Endothelial cell of umbilical vein (primary cell): ENCODE data around the gene SEC22B.
"Not testable (repeated sequence)": the region's sequence is repeated elsewhere in the genome, so short reads cannot be mapped to it uniquely, and the experiment has no call there.

Source experiments
- CTCF ChIP-seq, 2 donors: IDR thresholded peaks; 1 replicate in 1 of 2; 2 replicates in 1 of 2; pipeline ENCODE4 v1.5.1; 2011; ENCODE audit warnings: low read length in 2 of 2, mild to moderate bottlenecking in 2 of 2, moderate library complexity in 2 of 2, control low read depth in 1 of 2, inconsistent platforms in 1 of 2, low read depth in 1 of 2; ENCODE audit not compliant: insufficient read depth in 1 of 2; ENCODE audit errors: extremely low read depth in 1 of 2
- EZH2 ChIP-seq: IDR thresholded peaks from 2 replicates; pipeline ENCODE4 v1.6.1; 2012; ENCODE audit warnings: borderline replicate concordance, low read depth, mild to moderate bottlenecking, moderate library complexity, low read length, inconsistent platforms; ENCODE audit not compliant: severe bottlenecking
- FOS ChIP-seq: IDR thresholded peaks from 2 replicates; pipeline ENCODE4 v1.6.1; 2011; ENCODE audit warnings: mild to moderate bottlenecking, low read length, moderate library complexity, borderline replicate concordance; ENCODE audit not compliant: insufficient read depth
- JUN ChIP-seq: IDR thresholded peaks from 2 replicates; pipeline ENCODE4 v1.6.1; 2011; ENCODE audit warnings: borderline replicate concordance, low read depth; ENCODE audit not compliant: insufficient read length, insufficient read depth
- MAX ChIP-seq: IDR thresholded peaks from 2 replicates; pipeline ENCODE4 v1.6.1; 2011; ENCODE audit not compliant: insufficient read depth, insufficient read length
- POLR2A ChIP-seq: IDR thresholded peaks from 2 replicates; pipeline ENCODE4 v1.6.1; 2012; ENCODE audit warnings: low read depth, mild to moderate bottlenecking, control low read depth, low read length
- POLR2AphosphoS5 ChIP-seq: IDR thresholded peaks from 2 replicates; pipeline ENCODE4 v1.6.1; 2012; ENCODE audit warnings: low read depth, mild to moderate bottlenecking, control low read depth, low read length, moderate library complexity; ENCODE audit not compliant: insufficient read depth

DNA sequence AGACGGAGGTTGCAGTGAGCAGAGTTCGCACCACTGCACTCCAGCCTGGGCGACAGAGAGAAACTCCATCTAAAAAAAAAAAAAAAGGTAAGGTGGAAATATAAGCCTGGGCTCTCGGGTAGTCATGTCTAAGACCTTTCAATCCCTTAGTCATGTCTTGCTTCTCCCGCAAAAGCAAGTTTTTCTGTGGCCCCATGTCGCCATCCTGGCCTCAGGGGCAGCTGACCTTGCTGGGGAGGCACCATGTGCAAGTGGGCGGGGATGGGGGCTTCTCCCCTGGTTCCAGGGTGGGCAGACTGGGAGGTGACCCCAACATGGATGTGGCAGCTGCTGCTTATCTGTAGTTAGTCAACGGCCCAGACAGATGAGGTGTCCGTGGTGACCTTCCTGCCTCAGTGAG lies 66.7 kb downstream of the SEC22B start:
- TF ChIP-seq POLR2AphosphoS5; CTCF (IDR thresholded peaks at IDR 0.05; ENCODE audit: extremely low read depth in 1 of 2, insufficient read depth in 1 of 2, low read depth in 1 of 2, low read length in 2 of 2); JUN; FOS; EZH2; POLR2A; MAX: not testable (repeated sequence)
